MCF 10A (cell line): ENCODE data around the gene ANKRD39. TPM values are rescaled to one million over a fixed set of nuclear protein-coding genes. Genes with fewer than 3 reads are reported as not detected.
A peak's percentile ranks its signal among the peaks of the same experiment; 100 is the strongest.

Source experiments
- BruUV-seq: library from RNA; stranded (reverse); fragments of 400-500 nt; replicated peaks from 2 replicates; lab custom pipeline; 2021; lab: Mats Ljungman, UMichigan
- CTCF ChIA-PET: fragments of 300-600 bp; sonication (Branson Sonifier 250); formaldehyde crosslinking; extraction: SDS; loops from one replicate; lab custom pipeline; 2021; ENCODE audit warnings: antibody characterized with exemption, inconsistent platforms; lab: Yijun Ruan, JAX
- POLR2A ChIA-PET: fragments of 300-600, 350-650 bp; sonication (Branson Sonifier 250); formaldehyde crosslinking; extraction: SDS; loops from one replicate; lab custom pipeline; 2020; ENCODE audit warnings: antibody characterized with exemption, inconsistent platforms; lab: Yijun Ruan, JAX
- DNase-seq: peaks from one replicate; pipeline ENCODE4 v3.0.0-alpha.2; 2018; ENCODE audit not compliant: unreplicated experiment
- H3K27ac Mint-ChIP-seq: one replicate; pipeline ENCODE4 v1.8.0; 2022; ENCODE audit warnings: mild to moderate bottlenecking, low read depth, mixed read lengths; ENCODE audit not compliant: unreplicated experiment
- H3K27me3 Mint-ChIP-seq: one replicate; pipeline ENCODE4 v1.8.0; 2022; ENCODE audit warnings: mixed read lengths; ENCODE audit not compliant: insufficient read depth, unreplicated experiment
- H3K36me3 Mint-ChIP-seq: one replicate; pipeline ENCODE4 v1.8.0; 2022; ENCODE audit warnings: mild to moderate bottlenecking, moderate library complexity, mixed read lengths; ENCODE audit not compliant: insufficient read depth, unreplicated experiment
- H3K4me1 Mint-ChIP-seq: one replicate; pipeline ENCODE4 v1.8.0; 2022; ENCODE audit warnings: mixed read lengths; ENCODE audit not compliant: insufficient read depth, unreplicated experiment
- H3K4me3 Mint-ChIP-seq: one replicate; pipeline ENCODE4 v1.8.0; 2022; ENCODE audit warnings: mild to moderate bottlenecking, moderate library complexity, mixed read lengths; ENCODE audit not compliant: unreplicated experiment
- H3K9me3 Mint-ChIP-seq: one replicate; pipeline ENCODE4 v1.8.0; 2022; ENCODE audit warnings: mixed read lengths; ENCODE audit not compliant: unreplicated experiment
- intact Hi-C: fragments of 100-400 bp; cut with micrococcal nuclease; formaldehyde crosslinking; loops from 2 replicates; pipeline ENCODE4 v1.14.1; 2022
- total RNA-seq: library from RNA; stranded (reverse); gene quantifications from 2 replicates; pipeline ENCODE4 v1.2.3, GENCODE V29; 2022
- TF ChIP-seq, protein P1 (sequence below): fragments of 200-600 bp; IDR thresholded peaks from one replicate; pipeline ENCODE4 v1.8.0; 2022; ENCODE audit warnings: antibody characterized with exemption, mild to moderate bottlenecking; ENCODE audit not compliant: unreplicated experiment

The ANKRD39 gene
- total RNA-seq, 1 experiment from 2014 or later: 14.0 TPM

GRCh38 chr2:96816836-96817702 is 40.7 kb downstream of the ANKRD39 start:
- DNase-seq: peak; percentile 9
- Mint-ChIP-seq H3K27me3 (no peaks in the 10 kb centered on the region), H3K27ac (no peak overlapping the region), H3K36me3 (peaks cover 21% of the 10 kb centered on the region), H3K9me3 (no peaks in the 10 kb centered on the region), H3K4me3 (peak overlapping the region; percentile 77), H3K4me1 (peaks cover 20% of the 10 kb centered on the region)
- ChIA-PET POLR2A (interaction anchor here (0.7 to 3.1 kb wide), 20 partner anchors 11 to 296 kb away, joined by 3 to 16 read pairs (median 5); partner anchors contain the start of genes ANKRD36, ANKRD39 and KANSL3), CTCF (interaction anchor here (0.6 to 1.2 kb wide), 7 partner anchors 8 to 219 kb away, joined by 3 to 6 read pairs (median 4); partner anchors contain the start of gene ANKRD39)
- TF ChIP-seq, protein P1, sequence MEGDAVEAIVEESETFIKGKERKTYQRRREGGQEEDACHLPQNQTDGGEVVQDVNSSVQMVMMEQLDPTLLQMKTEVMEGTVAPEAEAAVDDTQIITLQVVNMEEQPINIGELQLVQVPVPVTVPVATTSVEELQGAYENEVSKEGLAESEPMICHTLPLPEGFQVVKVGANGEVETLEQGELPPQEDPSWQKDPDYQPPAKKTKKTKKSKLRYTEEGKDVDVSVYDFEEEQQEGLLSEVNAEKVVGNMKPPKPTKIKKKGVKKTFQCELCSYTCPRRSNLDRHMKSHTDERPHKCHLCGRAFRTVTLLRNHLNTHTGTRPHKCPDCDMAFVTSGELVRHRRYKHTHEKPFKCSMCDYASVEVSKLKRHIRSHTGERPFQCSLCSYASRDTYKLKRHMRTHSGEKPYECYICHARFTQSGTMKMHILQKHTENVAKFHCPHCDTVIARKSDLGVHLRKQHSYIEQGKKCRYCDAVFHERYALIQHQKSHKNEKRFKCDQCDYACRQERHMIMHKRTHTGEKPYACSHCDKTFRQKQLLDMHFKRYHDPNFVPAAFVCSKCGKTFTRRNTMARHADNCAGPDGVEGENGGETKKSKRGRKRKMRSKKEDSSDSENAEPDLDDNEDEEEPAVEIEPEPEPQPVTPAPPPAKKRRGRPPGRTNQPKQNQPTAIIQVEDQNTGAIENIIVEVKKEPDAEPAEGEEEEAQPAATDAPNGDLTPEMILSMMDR: no peak
- BruUV-seq: no TSS peak
- intact Hi-C loops: loop anchor here (1.0 to 2.0 kb wide), 2 partner anchors 144 to 215 kb away; no protein-coding TSS in a partner anchor

DNA sequence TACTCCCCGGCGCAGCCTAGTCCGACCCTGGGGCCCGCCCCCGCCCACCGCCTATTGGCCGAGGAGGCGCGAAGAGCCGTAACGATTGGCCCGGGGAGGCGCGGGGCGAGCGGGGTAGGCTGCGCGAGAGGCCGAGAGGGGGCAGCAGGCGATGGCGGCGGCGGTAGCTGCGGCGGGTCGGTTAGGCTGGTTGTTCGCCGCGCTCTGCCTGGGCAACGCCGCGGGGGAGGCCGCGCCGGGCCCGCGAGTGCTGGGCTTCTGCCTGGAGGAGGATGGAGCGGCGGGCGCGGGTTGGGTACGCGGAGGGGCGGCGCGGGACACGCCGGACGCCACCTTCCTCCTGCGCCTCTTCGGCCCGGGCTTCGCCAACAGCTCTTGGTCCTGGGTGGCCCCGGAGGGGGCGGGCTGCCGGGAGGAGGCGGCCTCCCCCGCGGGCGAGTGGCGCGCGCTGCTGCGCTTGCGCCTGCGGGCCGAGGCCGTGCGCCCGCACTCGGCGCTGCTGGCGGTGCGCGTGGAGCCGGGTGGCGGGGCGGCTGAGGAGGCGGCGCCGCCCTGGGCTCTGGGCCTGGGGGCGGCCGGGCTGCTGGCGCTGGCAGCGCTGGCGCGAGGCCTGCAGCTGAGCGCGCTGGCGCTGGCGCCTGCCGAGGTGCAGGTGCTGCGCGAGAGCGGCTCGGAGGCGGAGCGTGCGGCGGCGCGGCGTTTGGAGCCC is 41.5 kb downstream of the ANKRD39 start, which contains the start of gene CNNM3:
Gene CNNM3, plus strand, starts transcription at position 142 of the 709 bp plus-strand sequence. Its CDS starts 10 bp downstream, at position 152.
- Mint-ChIP-seq H3K27ac (peak within 1 kb of the TSS; percentile 18), H3K27me3 (no peaks in the 10 kb centered on the region), H3K4me3 (peak within 1 kb of the TSS; percentile 77), H3K9me3 (no peaks in the 10 kb centered on the region), H3K4me1 (peaks cover 20% of the 10 kb centered on the region), H3K36me3 (peaks cover 21% of the 10 kb centered on the region)
- intact Hi-C loops: loop anchor here (1.0 to 2.0 kb wide), 2 partner anchors 145 to 214 kb away; no protein-coding TSS in a partner anchor
- TF ChIP-seq, protein P1: peak; percentile 59
- ChIA-PET CTCF (interaction anchor here (0.5 to 1.2 kb wide), 4 partner anchors 8 to 35 kb away, joined by 4 to 6 read pairs (median 5); no protein-coding TSS in a partner anchor), POLR2A (interaction anchor here (0.7 to 3.1 kb wide), 21 partner anchors 12 to 486 kb away, joined by 3 to 16 read pairs (median 4); partner anchors contain the start of genes ANKRD36, ANKRD39 and KANSL3)
- BruUV-seq: no TSS peak
- DNase-seq: peak; percentile 92

DNA sequence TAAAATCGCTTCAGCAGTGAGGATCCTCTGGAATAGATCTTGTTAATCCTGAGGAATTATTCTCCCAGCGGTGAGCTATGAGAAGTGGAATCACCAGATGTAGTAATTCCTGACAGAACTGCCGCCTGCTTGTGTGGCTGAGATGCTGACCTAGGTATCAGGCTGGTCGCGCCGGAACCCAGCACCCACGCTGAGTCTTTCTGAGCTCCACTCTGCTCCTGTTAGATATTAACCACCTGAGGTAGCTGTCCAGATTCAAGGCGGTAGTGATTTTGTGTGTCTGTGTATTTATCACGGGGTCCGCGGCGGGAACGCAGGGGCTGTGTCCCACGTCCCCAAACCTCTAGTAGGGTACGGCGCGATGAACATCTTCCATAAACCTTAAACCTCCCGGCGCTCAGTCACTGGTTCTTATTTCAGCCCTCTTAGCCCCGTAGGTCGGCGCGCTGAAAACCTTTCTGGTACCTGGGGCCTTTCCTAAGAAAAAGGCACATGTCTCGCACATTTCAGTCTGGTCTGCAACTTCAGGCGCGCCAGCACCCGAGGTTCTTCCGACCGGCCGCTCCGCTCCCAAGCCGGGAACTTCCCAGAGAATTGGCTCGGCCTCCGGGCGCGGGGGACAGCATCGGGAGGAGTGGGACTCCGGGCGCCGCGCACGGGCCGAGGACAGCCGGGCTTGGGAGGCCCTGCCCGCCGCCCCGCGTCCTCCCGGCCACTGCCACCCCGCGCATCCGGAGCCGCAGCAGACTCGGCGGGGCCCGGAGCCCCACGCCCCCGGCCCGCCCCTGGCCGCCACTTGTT is 42.3 kb downstream of the ANKRD39 start:
- peak overlapping the region; percentile 18 for H3K27ac Mint-ChIP-seq
- H3K9me3 Mint-ChIP-seq: no peaks in the 10 kb centered on the region
- peaks cover 20% of the 10 kb centered on the region for H3K36me3 Mint-ChIP-seq
- intact Hi-C loops: loop anchor here (1.0 to 2.0 kb wide), 2 partner anchors 145 to 213 kb away; no protein-coding TSS in a partner anchor
- peaks cover 18% of the 10 kb centered on the region for H3K4me1 Mint-ChIP-seq
- no peaks in the 10 kb centered on the region for H3K27me3 Mint-ChIP-seq
- DNase-seq: peak; percentile 26
- peak overlapping the region; percentile 77 for H3K4me3 Mint-ChIP-seq
- ChIA-PET POLR2A (interaction anchor here (0.7 to 3.1 kb wide), 22 partner anchors 9 to 485 kb away, joined by 3 to 16 read pairs (median 4); partner anchors contain the start of genes ANKRD36, ANKRD39, KANSL3 and NCAPH), CTCF (interaction anchor here (1.0 to 1.2 kb wide), 2 partner anchors 11 to 53 kb away, joined by 4 to 6 read pairs; no protein-coding TSS in a partner anchor)
- TSS peak; percentile 57 for BruUV-seq
- TF ChIP-seq, protein P1: no peak
